ENCODE results near the gene ULK3. TPM values are rescaled to one million over a fixed set of nuclear protein-coding genes. Genes with fewer than 3 reads are reported as not detected.
"Not testable (repeated sequence)": the region's sequence is repeated elsewhere in the genome, so short reads cannot be mapped to it uniquely, and the experiment has no call there.

The ULK3 gene, protein sequence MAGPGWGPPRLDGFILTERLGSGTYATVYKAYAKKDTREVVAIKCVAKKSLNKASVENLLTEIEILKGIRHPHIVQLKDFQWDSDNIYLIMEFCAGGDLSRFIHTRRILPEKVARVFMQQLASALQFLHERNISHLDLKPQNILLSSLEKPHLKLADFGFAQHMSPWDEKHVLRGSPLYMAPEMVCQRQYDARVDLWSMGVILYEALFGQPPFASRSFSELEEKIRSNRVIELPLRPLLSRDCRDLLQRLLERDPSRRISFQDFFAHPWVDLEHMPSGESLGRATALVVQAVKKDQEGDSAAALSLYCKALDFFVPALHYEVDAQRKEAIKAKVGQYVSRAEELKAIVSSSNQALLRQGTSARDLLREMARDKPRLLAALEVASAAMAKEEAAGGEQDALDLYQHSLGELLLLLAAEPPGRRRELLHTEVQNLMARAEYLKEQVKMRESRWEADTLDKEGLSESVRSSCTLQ
- 10 to 100 TPM; 27.9 to 33.5 (median 31.1) TPM for polyA plus RNA-seq (ENCODE audit: insufficient read length in 3 of 3)
- long read RNA-seq, donor 1, partial matches to known transcripts: 0 of 4 reads
- long read RNA-seq, donor 1, other reads (novel, unspliced or antisense): 0 of 4 reads
- long read RNA-seq, donor 2, partial matches to known transcripts: 0 of 2 reads
- long read RNA-seq, donor 2, other reads (novel, unspliced or antisense): 0 of 2 reads
- long read RNA-seq, donor 3, partial matches to known transcripts: 0 of 8 reads
- long read RNA-seq, donor 3, other reads (novel, unspliced or antisense): 0 of 8 reads
- long read RNA-seq, donor 4, partial matches to known transcripts: 0 of 3 reads
- long read RNA-seq, donor 4, other reads (novel, unspliced or antisense): 0 of 3 reads
- long read RNA-seq, donor 5: 0 reads
- long read RNA-seq, donor 6, partial matches to known transcripts: 0 of 2 reads
- long read RNA-seq, donor 6, other reads (novel, unspliced or antisense): 0 of 2 reads
- long read RNA-seq, donor 7, partial matches to known transcripts: 0 of 5 reads
- long read RNA-seq, donor 7, other reads (novel, unspliced or antisense): 0 of 5 reads
- long read RNA-seq, donor 8: 0 reads
- long read RNA-seq, donor 9, partial matches to known transcripts: 0 of 5 reads
- long read RNA-seq, donor 9, other reads (novel, unspliced or antisense): 0 of 5 reads
- long read RNA-seq, donor 10, partial matches to known transcripts: 0 of 3 reads
- long read RNA-seq, donor 10, other reads (novel, unspliced or antisense): 0 of 3 reads
- long read RNA-seq, donor 11, partial matches to known transcripts: 0 of 1 reads
- long read RNA-seq, donor 11, other reads (novel, unspliced or antisense): 0 of 1 reads
- long read RNA-seq, donor 12, partial matches to known transcripts: 0 of 3 reads
- long read RNA-seq, donor 12, other reads (novel, unspliced or antisense): 0 of 3 reads
- long read RNA-seq, donor 13: 0 reads
- long read RNA-seq, donor 14, partial matches to known transcripts: 0 of 2 reads
- long read RNA-seq, donor 14, other reads (novel, unspliced or antisense): 0 of 2 reads
- long read RNA-seq, donor 15, partial matches to known transcripts: 0 of 1 reads
- long read RNA-seq, donor 15, other reads (novel, unspliced or antisense): 0 of 1 reads
- long read RNA-seq, donor 16, partial matches to known transcripts: 9 of 17 reads
- long read RNA-seq, donor 16, other reads (novel, unspliced or antisense): 0 of 17 reads

DNA sequence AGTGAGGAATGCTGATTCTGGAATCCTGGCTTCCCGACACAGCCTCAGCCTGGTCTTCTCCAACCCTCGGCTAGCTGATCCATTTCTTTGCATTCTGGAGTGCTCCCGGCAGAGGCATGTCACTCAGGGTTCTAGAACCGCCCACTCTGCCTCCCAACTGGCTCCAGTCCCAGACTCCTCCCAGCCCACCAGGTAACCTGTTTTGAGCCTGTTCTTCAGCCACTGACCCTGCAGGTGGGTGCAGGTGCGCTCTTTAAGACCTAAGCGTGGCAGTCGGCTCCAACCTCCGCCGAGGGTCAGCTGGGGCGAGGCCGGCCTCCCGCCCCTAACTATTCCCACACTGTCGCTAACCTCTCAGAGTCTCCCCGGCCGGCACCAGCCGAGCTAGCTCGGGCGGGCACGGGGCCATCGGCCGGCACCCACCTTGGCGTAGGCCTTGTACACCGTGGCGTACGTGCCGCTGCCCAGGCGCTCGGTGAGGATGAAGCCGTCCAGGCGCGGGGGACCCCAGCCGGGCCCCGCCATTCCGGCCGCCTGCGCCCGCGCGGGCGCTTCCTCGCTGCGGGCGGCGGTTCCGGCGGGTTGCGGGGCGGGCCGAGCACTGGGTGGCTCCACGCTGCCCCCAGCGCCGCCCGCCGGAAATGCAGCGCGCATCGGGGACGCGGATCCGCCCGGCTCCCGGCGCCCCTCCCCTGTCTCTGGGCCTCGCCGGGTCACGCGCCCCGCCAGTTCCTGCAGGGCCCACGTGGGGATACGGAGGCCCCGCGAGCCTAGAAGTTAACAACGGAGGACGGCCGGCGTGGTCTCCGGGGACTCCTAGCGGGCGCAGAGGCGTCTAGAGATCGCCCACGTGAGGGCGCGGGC is at the start of gene ULK3:
Gene ULK3 (minus strand): TSS at position 576 of the 864 bp plus-strand sequence. CDS start 51 bp downstream, at position 525.
- DNase-seq (ENCODE audit: extremely low read depth in 1 of 11, low read depth in 9 of 11, low spot score in 4 of 11): peak; percentile 58 to 87 (median 80)

DNA sequence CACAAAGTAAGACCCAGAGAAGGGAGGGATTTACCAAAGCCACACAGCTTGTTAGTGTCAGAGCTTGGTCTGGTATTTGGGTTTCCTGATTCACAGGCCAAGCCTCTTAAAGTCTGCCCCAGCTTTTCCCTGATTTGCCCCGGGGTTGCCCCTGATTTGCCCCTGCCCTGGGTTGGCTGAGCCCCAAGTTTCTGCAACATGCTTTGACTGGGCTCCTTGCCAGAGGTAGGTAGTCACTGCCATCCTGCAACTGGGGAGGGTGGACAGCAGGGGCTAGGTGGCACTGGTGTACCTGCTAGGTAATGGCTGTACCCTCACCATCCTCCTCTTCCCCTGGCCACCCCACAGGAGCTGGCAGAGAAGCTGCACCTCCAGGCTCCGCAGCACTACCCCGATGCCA is 49.4 kb upstream of the ULK3 start:
- DNase-seq (ENCODE audit: extremely low read depth in 1 of 11, low read depth in 9 of 11, low spot score in 4 of 11): no peak

DNA sequence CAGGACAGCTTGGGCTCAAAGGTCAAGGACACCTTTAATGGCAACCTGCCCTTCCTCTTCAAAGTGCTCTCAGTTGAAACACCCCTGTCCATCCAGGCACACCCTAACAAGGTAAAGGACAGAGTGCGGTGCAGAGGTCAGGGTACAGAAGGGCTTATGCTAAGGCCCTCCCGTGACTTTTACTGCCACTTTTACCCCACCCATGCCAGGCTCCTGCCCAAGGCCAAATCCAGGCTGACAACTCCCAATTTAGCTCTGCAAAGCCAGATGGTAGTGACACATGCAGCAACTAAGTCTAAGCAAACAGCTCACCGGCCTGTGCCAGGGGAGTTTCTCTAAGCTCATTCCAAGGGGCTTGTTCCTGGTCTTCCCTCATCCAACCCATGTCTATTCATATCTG is 48.5 kb upstream of the ULK3 start:
- DNase-seq (ENCODE audit: extremely low read depth in 1 of 11, low read depth in 9 of 11, low spot score in 4 of 11): no peak

DNA sequence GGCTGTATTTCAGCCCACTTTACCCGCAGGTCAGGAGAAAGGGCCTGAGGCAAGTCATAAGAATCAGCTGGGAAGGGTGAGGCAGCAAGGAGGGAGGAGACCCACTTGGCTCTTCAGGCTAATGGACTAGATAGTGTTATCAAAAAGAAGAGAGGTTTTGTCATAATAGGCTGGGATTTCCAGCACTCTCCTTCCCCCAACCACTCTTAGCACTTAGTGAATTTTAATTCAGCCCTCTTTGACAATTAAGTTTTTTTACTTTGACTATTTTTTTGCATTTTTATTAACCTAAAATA is 47.7 kb upstream of the ULK3 start:
- no peak for DNase-seq (ENCODE audit: extremely low read depth in 1 of 11, low read depth in 9 of 11, low spot score in 4 of 11)

DNA sequence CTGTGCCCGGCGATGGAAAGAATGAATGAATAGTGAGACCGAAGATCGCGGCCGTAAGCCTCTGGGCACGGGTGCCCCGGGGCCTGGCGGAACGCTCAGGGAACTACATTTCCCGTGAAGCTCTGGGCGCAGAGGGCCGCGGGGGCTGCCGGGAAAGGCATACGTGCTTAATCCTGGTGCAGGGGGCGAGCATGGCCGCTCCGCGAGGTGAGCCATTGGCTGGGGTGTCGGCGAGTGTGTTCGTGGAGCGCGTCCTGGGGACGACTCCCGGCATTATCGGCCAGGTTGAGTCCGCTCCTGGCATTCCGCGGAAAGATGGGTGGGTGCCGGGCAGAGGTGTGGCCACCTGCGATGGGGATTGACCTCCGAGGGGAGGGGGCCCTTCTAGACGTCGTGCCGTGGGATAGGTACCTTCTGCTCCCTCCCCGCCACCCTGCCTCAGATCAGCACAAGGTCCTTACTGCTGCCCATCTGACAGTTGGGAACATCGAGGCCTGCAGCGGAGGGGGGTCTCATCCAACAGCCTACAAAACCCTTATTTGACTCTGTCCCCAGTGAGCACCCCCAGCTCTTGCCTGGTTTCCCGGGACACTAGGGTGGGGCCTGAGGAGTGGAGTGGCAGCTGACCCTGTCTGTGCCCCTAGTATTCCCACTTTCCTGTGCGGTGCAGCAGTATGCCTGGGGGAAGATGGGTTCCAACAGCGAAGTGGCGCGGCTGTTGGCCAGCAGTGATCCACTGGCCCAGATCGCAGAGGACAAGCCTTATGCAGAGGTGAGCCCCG is 47.1 kb upstream of the ULK3 start, which contains the start of gene MPI:
Gene MPI (plus strand): TSS at position 160 of the 782 bp plus-strand sequence. CDS start 32 bp downstream, at position 192.
- DNase-seq (ENCODE audit: extremely low read depth in 1 of 11, low read depth in 9 of 11, low spot score in 4 of 11): peak in 9 of 11 donors; percentile 67 to 81 (median 78)

DNA sequence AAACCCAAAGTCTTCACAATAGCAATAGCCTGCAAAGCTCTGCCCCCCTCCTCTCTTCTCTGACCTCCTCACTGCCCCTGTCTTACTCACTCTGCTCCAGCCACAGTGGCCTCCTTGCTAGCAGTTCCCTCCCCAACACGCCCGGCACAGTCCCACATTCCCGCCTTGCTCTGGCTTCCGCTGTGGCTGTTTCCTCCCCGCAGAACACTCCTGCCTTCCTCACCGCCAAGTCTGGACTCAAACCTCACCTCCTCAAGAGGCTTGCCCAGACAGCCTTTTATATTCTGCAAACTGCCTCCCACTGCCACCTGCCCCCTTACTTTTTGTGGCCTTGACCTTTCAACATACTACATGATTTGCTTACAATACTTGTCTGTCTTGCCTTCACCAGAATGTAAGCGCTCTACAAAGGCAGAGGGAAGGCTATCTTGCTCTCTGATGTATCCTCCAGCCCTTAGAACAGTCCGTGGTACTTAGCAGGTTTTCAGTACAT is 46.5 kb upstream of the ULK3 start:
- DNase-seq (ENCODE audit: extremely low read depth in 1 of 11, low read depth in 9 of 11, low spot score in 4 of 11): peak in 3 of 11 donors; percentile 13 to 60 (median 59)

DNA sequence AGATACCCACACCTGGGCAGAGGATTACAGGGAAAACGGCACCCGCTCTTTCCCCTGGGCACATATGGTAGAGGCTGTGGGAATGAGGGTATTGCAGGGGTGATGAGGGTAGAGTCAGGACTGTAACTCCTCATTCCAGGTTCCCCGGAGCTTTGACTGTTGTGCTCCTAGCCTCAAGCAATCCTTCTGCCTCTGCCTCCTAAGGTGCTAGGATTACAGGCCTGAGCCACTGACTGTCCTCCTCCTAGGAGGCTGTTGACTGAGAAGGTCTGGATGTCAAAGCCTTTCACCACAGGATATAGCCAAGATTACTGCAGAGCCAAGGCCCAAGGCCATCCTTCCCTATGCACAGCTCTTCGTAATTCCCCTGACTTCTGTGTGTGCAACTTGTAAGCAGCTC is 45.8 kb upstream of the ULK3 start:
- DNase-seq (ENCODE audit: extremely low read depth in 1 of 11, low read depth in 9 of 11, low spot score in 4 of 11): no peak

DNA sequence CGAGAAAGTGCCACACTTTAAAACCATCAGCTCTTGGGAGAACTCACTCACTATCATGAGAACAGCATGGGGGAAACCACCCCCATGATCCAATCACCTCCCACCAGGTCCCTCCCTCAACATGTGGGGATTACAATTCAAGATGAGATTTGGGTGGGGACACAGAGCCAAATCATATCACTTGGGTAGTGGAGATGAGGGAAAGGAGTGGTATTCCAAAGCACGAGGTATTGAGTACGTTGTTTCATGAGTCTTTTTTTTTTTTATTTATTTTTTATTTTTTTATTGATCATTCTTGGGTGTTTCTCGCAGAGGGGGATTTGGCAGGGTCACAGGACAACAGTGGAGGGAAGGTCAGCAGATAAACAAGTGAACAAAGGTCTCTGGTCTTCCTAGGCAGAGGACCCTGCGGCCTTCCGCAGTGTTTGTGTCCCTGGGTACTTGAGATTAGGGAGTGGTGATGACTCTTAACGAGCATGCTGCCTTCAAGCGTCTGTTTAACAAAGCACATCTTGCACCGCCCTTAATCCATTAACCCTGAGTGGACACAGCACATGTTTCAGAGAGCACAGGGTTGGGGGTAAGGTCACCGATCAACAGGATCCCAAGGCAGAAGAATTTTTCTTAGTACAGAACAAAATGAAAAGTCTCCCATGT is 44.7 kb upstream of the ULK3 start:
- not testable (repeated sequence) for DNase-seq (ENCODE audit: extremely low read depth in 1 of 11, low read depth in 9 of 11, low spot score in 4 of 11)

DNA sequence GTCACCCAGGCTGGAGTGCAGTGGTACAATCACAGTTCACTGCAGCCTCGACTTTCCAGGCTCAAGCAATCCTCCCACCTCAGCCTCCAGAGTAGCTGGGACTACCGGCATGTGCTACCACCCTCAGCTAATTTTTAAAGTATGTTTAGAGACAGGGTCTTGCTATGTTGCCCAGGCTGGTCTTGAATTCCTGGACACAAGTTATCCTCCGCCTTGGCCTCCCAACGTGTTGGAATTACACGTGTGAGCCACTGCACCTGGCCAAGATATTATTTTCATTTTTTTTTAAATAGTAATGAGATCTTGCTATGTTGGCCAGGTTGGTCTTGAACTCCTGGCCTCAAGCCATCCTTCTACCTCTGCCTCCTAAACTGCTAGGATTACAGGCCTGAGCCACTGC is 42.5 kb upstream of the ULK3 start:
- no peak for DNase-seq (ENCODE audit: extremely low read depth in 1 of 11, low read depth in 9 of 11, low spot score in 4 of 11)

DNA sequence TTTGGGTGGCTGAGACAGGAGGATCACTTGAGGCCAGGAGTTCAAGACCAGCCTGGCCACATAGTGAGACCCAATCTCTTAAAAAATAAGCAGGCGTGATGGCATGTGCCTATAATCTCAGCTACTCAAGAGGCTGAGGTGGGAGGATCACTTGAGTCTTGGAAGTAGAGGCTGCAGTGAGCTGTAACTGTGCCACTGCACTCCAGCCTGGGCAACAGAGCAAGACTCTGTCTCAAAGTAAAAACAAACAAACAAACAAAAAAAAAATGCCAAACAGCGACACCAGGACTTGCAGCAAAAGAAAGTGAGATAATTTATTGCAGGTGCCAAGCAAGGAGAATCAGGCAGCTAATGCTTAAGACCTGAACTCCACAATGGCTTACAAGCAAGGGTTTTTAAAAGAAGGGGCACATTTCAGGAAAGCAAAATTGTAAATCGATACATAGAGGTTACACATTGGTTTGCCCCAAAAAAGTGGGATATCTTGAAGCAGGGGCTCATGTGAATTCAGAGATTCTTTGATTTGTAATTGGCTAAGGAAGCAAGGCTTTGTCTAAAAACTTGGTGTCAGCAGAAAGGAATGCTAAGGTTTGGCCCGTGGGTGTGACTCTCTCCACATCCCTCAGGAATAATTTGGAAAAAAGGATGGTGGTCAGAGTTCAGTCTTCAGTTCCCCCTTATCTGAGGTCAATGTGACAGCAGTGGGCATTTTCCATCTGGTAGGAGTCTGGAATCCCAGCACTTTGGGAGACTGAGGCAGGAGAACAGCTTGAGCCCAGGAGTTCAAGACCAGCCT is 41.7 kb upstream of the ULK3 start:
- no peak for DNase-seq (ENCODE audit: extremely low read depth in 1 of 11, low read depth in 9 of 11, low spot score in 4 of 11)

DNA sequence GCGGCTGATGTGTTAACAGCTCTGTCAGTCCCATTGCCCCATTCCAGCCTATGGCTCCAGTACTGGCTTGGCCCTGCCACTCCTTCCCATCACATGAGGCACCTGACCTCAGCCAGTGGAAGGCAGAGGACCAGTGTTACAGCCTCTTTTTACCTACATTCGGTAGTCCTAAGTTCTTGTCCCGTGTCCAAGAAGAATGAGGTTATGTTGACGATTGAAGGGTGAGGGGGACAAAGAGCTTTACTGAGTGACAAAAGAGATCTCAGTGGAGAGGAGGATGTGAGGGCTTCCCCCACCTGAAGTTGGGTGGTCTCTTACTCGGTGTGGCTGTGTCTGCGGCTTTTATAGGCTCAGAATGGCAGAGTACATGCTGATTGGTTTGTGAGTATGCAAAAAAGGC is 39.6 kb upstream of the ULK3 start:
- DNase-seq (ENCODE audit: extremely low read depth in 1 of 11, low read depth in 9 of 11, low spot score in 4 of 11): no peak

DNA sequence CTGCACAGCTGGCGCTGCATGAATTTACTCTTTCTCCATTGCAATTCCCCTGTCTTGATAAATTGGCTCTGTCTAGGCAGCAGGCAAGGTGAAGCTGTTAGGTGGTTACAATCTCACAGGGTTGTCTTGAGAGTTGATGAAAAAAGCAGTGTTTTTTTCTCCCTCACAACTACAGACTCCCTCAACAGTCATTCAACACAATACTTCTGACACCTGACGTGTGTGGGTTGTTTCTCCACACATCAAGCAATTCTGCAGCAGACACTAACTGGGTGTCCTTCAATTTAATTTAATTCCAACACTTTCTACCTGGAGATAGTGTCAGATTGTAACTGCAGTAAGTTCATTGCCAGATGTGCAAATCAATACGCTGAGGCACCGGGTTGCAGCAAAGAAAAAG is 35.3 kb upstream of the ULK3 start:
- DNase-seq (ENCODE audit: extremely low read depth in 1 of 11, low read depth in 9 of 11, low spot score in 4 of 11): no peak

DNA sequence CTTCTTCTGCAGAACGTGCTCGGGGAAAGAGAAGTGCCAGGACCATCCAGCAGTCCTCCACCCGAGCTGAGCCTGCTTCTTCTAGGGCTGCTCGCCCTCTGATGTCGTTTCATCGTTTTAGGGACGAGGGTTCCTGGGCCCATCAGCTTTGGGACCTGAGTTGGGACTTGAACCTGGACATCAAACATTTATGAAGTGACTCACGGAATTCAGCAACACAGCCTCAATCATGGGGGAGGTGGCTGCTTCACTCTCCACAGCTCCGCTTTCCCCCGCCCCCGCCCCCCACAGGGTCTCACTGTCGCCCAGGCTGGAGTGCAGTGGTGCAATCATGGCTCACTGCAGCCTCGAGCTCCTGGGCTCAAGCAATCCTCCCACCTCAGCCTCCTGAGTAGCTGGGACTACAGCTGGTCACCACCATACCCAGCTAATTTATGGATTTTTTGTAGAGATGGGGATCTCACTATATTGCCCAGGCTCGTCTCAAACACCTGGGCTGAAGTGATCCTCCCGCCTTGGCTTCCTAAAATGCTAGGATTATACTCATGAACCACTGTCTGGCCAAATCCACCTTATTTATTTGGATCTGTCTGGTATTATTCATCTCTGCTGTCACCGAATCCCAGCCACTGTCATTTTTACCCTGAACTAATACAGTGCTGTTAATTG is 30.9 kb upstream of the ULK3 start:
- no peak for DNase-seq (ENCODE audit: extremely low read depth in 1 of 11, low read depth in 9 of 11, low spot score in 4 of 11)

DNA sequence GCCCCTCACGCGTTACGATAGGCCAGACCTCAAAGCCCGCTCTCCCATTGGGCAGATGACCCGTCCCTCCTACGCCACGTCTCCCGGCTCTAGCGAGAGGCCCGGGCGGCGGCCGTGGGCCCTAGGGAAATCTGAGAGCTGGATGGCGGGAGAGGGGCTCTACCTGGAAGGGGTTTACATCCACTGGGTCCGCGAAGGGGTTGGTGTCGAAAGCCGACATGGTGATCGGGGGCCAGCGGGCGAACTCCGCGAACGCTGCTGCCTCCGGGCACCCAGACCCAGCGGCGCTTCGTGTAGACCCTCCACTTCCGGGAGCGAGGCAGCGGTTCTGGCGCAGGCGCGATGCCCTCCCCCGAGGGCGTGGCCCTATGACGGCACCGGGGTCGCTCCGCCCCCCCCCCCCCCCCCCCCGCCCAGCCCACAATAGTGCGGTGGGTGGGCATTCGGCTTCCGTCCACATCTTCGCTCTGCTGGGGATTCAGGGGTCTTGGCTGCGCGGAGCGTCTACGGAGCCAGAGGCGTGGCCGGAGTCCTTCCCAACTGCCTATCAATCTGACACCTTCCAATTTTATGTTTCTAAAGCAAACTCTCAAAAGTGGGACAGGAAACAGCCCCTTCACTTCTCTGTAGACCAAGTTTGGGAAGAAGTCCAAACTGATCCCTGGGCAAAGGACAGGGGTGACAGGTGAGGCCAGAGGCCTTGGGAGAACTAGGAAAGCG is 30.2 kb upstream of the ULK3 start, which contains the start of gene SCAMP2:
Gene SCAMP2 (minus strand): TSS at position 330 of the 720 bp plus-strand sequence. CDS start 110 bp downstream, at position 220.
- peak; percentile 83 to 95 (median 93) for DNase-seq (ENCODE audit: extremely low read depth in 1 of 11, low read depth in 9 of 11, low spot score in 4 of 11)
